ENCODE measurements around the gene ANXA3. TPM values are rescaled to one million over a fixed set of nuclear protein-coding genes. Genes with fewer than 3 reads are reported as not detected.
A peak's percentile ranks its signal among the peaks of the same experiment; 100 is the strongest.
"Not testable (repeated sequence)": the region's sequence is repeated elsewhere in the genome, so short reads cannot be mapped to it uniquely, and the experiment has no call there.

The ANXA3 gene
- total RNA-seq, 2 donors from 2014 or later, result 43.3 to 144 TPM

DNA sequence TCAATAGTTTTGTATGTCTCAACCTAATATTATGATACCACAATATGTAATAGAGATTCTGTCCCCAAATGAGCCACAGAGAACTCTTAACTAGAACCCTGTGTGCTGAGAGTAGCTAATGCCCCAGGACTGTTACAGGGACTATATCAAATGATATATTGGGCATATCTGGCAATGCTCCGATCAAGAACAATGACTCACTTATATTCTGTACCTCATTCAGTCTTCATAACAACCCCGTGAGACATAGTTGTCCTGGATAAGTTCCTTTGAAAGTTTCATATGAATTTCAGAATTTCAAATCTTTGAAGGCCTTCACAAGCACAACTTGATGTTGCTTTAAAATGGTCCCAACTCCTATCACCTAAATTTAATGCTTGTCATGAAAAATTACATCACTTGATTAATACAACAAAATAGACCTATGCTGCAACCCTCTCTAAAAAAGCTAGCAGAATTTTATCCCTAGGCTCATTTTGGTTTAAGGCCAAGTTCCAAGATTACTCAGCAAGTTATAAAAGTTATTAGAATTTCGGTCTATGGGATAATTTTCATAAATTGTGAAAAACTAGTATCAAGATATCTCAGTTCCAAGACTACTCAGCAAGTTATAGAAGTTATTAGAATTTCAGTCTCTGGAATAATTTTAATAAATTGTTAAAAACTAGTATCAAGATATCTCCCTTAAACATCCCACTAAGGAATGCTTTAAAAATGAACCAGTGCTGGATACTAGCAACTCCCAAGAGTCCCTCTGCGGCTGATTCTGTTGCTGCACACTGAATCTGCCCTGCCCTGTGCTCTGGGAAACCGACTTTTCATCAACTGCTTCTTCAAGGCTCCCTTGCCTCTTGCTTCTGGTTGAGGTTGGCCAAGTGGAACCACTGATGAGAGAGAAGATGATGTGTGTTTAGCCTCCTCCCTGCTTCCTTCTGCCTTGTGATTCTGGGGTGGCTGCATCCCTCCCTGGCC lies 6.0 kb upstream of the ANXA3 start:
- no peaks in the 10 kb centered on the region for H3K27me3 ChIP-seq (replicated peaks; ENCODE audit: insufficient read depth)
- no peaks in the 10 kb centered on the region for H3K9me3 ChIP-seq
- TF ChIP-seq POLR2AphosphoS5 (IDR thresholded peaks at IDR 0.05), result no peak
- TF ChIP-seq POLR2A (IDR thresholded peaks at IDR 0.05), result no peak
- TF ChIP-seq, protein P1, sequence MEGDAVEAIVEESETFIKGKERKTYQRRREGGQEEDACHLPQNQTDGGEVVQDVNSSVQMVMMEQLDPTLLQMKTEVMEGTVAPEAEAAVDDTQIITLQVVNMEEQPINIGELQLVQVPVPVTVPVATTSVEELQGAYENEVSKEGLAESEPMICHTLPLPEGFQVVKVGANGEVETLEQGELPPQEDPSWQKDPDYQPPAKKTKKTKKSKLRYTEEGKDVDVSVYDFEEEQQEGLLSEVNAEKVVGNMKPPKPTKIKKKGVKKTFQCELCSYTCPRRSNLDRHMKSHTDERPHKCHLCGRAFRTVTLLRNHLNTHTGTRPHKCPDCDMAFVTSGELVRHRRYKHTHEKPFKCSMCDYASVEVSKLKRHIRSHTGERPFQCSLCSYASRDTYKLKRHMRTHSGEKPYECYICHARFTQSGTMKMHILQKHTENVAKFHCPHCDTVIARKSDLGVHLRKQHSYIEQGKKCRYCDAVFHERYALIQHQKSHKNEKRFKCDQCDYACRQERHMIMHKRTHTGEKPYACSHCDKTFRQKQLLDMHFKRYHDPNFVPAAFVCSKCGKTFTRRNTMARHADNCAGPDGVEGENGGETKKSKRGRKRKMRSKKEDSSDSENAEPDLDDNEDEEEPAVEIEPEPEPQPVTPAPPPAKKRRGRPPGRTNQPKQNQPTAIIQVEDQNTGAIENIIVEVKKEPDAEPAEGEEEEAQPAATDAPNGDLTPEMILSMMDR (IDR thresholded peaks at IDR 0.05), result no peak
- intact Hi-C loops (cut with DNase I), result no loop called here
- H3K36me3 ChIP-seq, result no peaks in the 10 kb centered on the region
- no peak for DNase-seq (ENCODE audit: low spot score)
- H3K4me3 ChIP-seq, result no peak overlapping the region
- no peak overlapping the region for H3K27ac ChIP-seq
- WGBS, result 59% methylated on average over 5 of the region's 5 CpGs
- no peaks in the 10 kb centered on the region for H3K4me1 ChIP-seq (replicated peaks)

DNA sequence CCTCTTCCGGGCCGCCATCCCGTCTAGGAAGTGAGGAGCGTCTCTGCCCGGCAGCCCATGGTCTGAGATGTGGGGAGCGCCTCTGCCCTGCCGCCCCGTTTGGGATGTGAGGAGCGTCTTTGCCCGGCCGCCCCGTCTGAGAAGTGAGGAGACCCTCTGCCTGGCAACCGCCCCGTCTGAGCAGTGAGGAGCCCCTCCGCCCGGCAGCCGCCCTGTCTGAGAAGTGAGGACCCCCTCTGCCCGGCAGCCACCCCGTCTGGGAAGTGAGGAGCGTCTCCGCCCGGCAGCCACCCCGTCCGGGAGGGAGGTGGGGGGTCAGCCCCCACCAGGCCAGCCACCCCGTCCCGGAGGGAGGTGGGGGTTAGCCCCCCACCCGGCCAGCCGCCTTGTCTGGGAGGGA lies 3.7 kb upstream of the ANXA3 start:
- H3K4me3 ChIP-seq; H3K36me3 ChIP-seq; H3K27me3 ChIP-seq (replicated peaks; ENCODE audit: insufficient read depth); DNase-seq (ENCODE audit: low spot score); H3K9me3 ChIP-seq; H3K27ac ChIP-seq; intact Hi-C loops (cut with DNase I); H3K4me1 ChIP-seq (replicated peaks): not testable (repeated sequence)
- 96% methylated on average over 17 of the region's 28 CpGs for WGBS

DNA sequence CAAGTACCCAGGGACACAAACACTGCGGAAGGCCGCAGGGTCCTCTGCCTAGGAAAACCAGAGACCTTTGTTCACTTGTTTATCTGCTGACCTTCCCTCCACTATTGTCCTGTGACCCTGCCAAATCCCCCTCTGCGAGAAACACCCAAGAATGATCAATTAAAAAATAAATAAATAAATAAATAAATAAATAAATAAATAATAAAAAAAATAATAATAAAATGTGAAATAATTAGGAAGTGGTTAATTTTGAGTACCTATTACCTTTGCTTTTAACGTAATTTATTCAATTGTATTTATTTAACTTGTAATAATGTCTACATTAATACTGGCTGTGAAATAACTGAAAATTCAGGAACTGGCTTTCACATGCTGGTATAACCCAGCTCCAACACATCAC lies 2.7 kb upstream of the ANXA3 start:
- DNase-seq (ENCODE audit: low spot score); H3K27ac ChIP-seq; H3K36me3 ChIP-seq; intact Hi-C loops (cut with DNase I); H3K4me3 ChIP-seq; H3K4me1 ChIP-seq (replicated peaks); H3K9me3 ChIP-seq; H3K27me3 ChIP-seq (replicated peaks; ENCODE audit: insufficient read depth): not testable (repeated sequence)
- WGBS, result 95% methylated on average over 2 of the region's 4 CpGs

DNA sequence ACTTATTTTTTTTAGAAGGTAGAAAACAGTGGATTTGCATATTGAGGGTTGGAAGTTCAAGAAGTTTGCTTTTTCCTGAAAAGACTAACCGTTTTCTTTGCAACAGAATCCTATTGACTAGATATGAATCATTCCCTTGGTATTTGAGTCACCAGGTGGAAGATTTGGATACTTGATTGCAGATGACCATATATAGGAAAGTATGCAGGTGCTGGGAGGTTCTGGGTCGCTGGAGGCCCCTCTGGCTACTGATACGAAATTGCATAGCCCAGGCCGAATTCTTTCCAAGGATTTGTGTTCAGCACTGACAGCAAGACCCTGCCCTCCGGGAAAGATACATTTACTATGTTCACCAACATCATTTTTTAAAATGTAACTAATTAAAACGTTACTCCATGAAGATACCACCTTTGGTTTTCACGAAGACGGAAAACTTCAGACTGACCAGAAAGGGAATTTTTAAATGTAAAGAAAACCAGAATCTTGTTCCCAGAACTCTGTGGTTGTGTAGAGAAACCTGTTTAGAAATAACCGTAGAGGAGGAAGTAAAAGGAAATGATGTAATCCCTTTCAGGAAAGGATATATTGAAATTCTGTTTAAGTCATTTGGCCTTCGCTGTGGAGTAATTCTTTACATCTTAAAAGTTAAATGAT lies 946 bp downstream of the ANXA3 start:
- Histone ChIP-seq H3K36me3 (no peaks in the 10 kb centered on the region), H3K9me3 (no peaks in the 10 kb centered on the region), H3K4me1 (replicated peaks) (no peaks in the 10 kb centered on the region), H3K4me3 (peak overlapping the region; percentile 53 to 58), H3K27ac (peak overlapping the region; percentile 92 to 95), H3K27me3 (replicated peaks; ENCODE audit: insufficient read depth) (no peaks in the 10 kb centered on the region)
- DNase-seq (ENCODE audit: low spot score), result peak; percentile 51
- intact Hi-C loops (cut with DNase I), result no loop called here
- 67% methylated on average over 10 of the region's 10 CpGs for WGBS
- peak; percentile 76 for TF ChIP-seq POLR2AphosphoS5 (IDR thresholded peaks at IDR 0.05)
- TF ChIP-seq, protein P1 (IDR thresholded peaks at IDR 0.05), result no peak

DNA sequence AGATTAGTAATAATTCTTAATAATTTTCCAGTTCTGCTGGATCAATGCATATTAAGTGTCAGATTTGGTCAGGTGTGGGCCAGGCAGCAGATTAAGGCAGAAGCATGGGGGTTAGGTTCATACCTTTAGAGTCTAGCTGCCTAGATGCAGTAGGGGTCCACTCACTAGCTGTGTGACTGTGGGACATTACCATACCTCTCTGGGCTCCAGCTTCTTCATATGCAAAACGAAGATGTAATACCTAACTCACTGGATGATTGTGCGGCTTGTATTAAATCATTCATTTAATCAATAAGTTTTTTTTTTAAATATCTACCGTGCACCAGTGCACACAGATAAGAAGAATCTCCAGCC lies 1.4 kb downstream of the ANXA3 start:
- no peaks in the 10 kb centered on the region for H3K36me3 ChIP-seq

More for the DNA sequence above, 1.4 kb downstream of the ANXA3 start:
- Histone ChIP-seq H3K4me3 (peak overlapping the region in 1 of 2 donors; percentile 58), H3K4me1 (replicated peaks) (no peaks in the 10 kb centered on the region), H3K27ac (peak overlapping the region; percentile 92 to 95), H3K27me3 (replicated peaks; ENCODE audit: insufficient read depth) (no peaks in the 10 kb centered on the region), H3K9me3 (no peaks in the 10 kb centered on the region)
- TF ChIP-seq, protein P1 (IDR thresholded peaks at IDR 0.05), result no peak
- TF ChIP-seq POLR2A (IDR thresholded peaks at IDR 0.05), result no peak
- TF ChIP-seq POLR2AphosphoS5 (IDR thresholded peaks at IDR 0.05), result no peak
- intact Hi-C loops (cut with DNase I), result no loop called here
- DNase-seq (ENCODE audit: low spot score), result no peak
- 93% methylated on average over 3 of the region's 3 CpGs for WGBS
